CD14-positive monocyte (primary cell): ENCODE data around the gene TMEM171. TPM values are rescaled to one million over a fixed set of nuclear protein-coding genes. Genes with fewer than 3 reads are reported as not detected.

ENCODE experiments used
- DNase-seq, 3 donors: peaks; one replicate each; pipeline ENCODE4 v3.0.0-alpha.2; 2011 to 2022
- H2AFZ ChIP-seq: 2 replicates; pipeline ENCODE4 v1.6.0; 2012; ENCODE audit warnings: mild to moderate bottlenecking, low read depth, low read length, inconsistent platforms; ENCODE audit not compliant: insufficient read depth, poor library complexity, severe bottlenecking
- H3K27ac ChIP-seq, 2 donors: 1 replicate in 1 of 2; 2 replicates in 1 of 2; pipeline ENCODE4 v1.5.1; 2012 to 2013; ENCODE audit warnings: low read length in 2 of 2, control low read depth in 1 of 2, inconsistent platforms in 1 of 2, low read depth in 1 of 2, mild to moderate bottlenecking in 1 of 2
- H3K27me3 ChIP-seq, 2 donors: one replicate each; pipeline versions ENCODE4 v1.6.0 to v1.6.1; 2011 to 2013; ENCODE audit warnings: low read length in 2 of 2; ENCODE audit not compliant: control insufficient read depth in 2 of 2, insufficient read depth in 2 of 2
- H3K36me3 ChIP-seq, 2 donors: replicated peaks in 1 of 2; 1 replicate in 1 of 2; 2 replicates in 1 of 2; pipeline versions ENCODE4 v1.5.1 to v1.6.1; 2012 to 2013; ENCODE audit warnings: low read length in 2 of 2, control low read depth in 1 of 2, inconsistent platforms in 1 of 2, mild to moderate bottlenecking in 1 of 2; ENCODE audit not compliant: insufficient read depth in 2 of 2, control insufficient read depth in 1 of 2
- H3K4me1 ChIP-seq, 2 donors: 1 replicate in 1 of 2; 2 replicates in 1 of 2; pipeline versions ENCODE4 v1.5.1 to v1.6.1; 2012 to 2013; ENCODE audit warnings: low read length in 2 of 2, control low read depth in 1 of 2, inconsistent platforms in 1 of 2, mild to moderate bottlenecking in 1 of 2, moderate library complexity in 1 of 2; ENCODE audit not compliant: insufficient read depth in 2 of 2, control insufficient read depth in 1 of 2
- H3K4me2 ChIP-seq: replicated peaks from 2 replicates; pipeline ENCODE3; 2012; ENCODE audit warnings: low read length, moderate library complexity, mild to moderate bottlenecking; ENCODE audit not compliant: poor library complexity, severe bottlenecking; ENCODE audit errors: extremely low read depth
- H3K4me3 ChIP-seq, 3 experiments: fragments of 200-600 bp in 1 of 3; sonication (generic) in 1 of 3; replicated peaks in 1 of 3; 1 replicate in 2 of 3; 2 replicates in 1 of 3; pipeline ENCODE4 v1.5.1; 2011 to 2013; ENCODE audit warnings: low read length in 3 of 3, mild to moderate bottlenecking in 3 of 3, control low read depth in 2 of 3, low read depth in 2 of 3, inconsistent platforms in 1 of 3, moderate library complexity in 1 of 3
- H3K79me2 ChIP-seq: 2 replicates; pipeline ENCODE4 v1.6.0; 2012; ENCODE audit warnings: mild to moderate bottlenecking, control low read depth, inconsistent platforms, low read length, moderate library complexity; ENCODE audit not compliant: insufficient read depth
- H3K9ac ChIP-seq: 2 replicates; pipeline ENCODE4 v1.6.0; 2017; ENCODE audit warnings: low read length, mild to moderate bottlenecking; ENCODE audit not compliant: insufficient read depth, poor library complexity, severe bottlenecking
- H3K9me3 ChIP-seq, 2 donors: replicated peaks in 1 of 2; 1 replicate in 1 of 2; 2 replicates in 1 of 2; pipeline versions ENCODE4 v1.5.1 to v1.6.1; 2012 to 2013; ENCODE audit warnings: low read length in 2 of 2, control low read depth in 1 of 2; ENCODE audit not compliant: control insufficient read depth in 1 of 2, insufficient read depth in 1 of 2
- H4K20me1 ChIP-seq: 2 replicates; pipeline ENCODE4 v1.6.0; 2012; ENCODE audit warnings: mild to moderate bottlenecking, low read length, control low read depth, moderate library complexity; ENCODE audit not compliant: insufficient read depth
- H3K27ac Mint-ChIP-seq, 7 donors: one replicate each; pipeline ENCODE4 v1.8.0; 2020; ENCODE audit warnings: mild to moderate bottlenecking in 7 of 7, mixed read lengths in 7 of 7, moderate library complexity in 6 of 7, inconsistent platforms in 2 of 7
- H3K27me3 Mint-ChIP-seq, 3 donors: one replicate each; pipeline ENCODE4 v1.8.0; 2021 to 2022; ENCODE audit warnings: low read depth in 3 of 3, mild to moderate bottlenecking in 3 of 3, mixed read lengths in 3 of 3, moderate library complexity in 3 of 3, inconsistent platforms in 1 of 3
- H3K36me3 Mint-ChIP-seq, 2 donors: one replicate each; pipeline ENCODE4 v1.8.0; 2020; ENCODE audit warnings: mixed read lengths in 2 of 2, inconsistent platforms in 1 of 2, mild to moderate bottlenecking in 1 of 2
- H3K4me1 Mint-ChIP-seq: one replicate; pipeline ENCODE4 v1.8.0; 2020; ENCODE audit warnings: mild to moderate bottlenecking, mixed read lengths
- H3K4me3 Mint-ChIP-seq, 2 donors: one replicate each; pipeline ENCODE4 v1.8.0; 2020; ENCODE audit warnings: mild to moderate bottlenecking in 2 of 2, mixed read lengths in 2 of 2, moderate library complexity in 1 of 2
- H3K9me3 Mint-ChIP-seq, 7 donors: one replicate each; pipeline ENCODE4 v1.8.0; 2020 to 2022; ENCODE audit warnings: mixed read lengths in 7 of 7, mild to moderate bottlenecking in 6 of 7, moderate library complexity in 6 of 7, inconsistent platforms in 2 of 7
- CTCF ChIP-seq: fragments of 200-600 bp; IDR thresholded peaks from one replicate; pipeline ENCODE4 v1.8.0; 2022; ENCODE audit warnings: antibody characterized with exemption, mild to moderate bottlenecking
- WGBS: methylation state at CpG from one replicate; pipeline ENCODE4 v1.1.5; 2013; ENCODE audit warnings: missing lambda C conversion rate; ENCODE audit not compliant: insufficient coverage; 5-methylcytosine and 5-hydroxymethylcytosine counted together
- intact Hi-C, 2 donors: fragments of 100-400 bp; cut with micrococcal nuclease; formaldehyde crosslinking; loops; one replicate each; pipeline versions ENCODE4 v1.15.0 to v1.15.1; 2023
- polyA plus RNA-seq, 3 donors: library from polyadenylated mRNA; depleted of rRNA in 1 of 3; unstranded in 2 of 3; stranded (reverse) in 1 of 3; fragments of 300-500 nt in 2 of 3; fragments of >200 nt in 1 of 3; fragmentation: Illumina TruSeq in 2 of 3; gene quantifications; 1 replicate in 2 of 3; 2 replicates in 1 of 3; pipeline ENCODE4 v1.2.3, GENCODE V29; 2012 to 2021

Gene TMEM171
- polyA plus RNA-seq, 3 donors: not detected

DNA sequence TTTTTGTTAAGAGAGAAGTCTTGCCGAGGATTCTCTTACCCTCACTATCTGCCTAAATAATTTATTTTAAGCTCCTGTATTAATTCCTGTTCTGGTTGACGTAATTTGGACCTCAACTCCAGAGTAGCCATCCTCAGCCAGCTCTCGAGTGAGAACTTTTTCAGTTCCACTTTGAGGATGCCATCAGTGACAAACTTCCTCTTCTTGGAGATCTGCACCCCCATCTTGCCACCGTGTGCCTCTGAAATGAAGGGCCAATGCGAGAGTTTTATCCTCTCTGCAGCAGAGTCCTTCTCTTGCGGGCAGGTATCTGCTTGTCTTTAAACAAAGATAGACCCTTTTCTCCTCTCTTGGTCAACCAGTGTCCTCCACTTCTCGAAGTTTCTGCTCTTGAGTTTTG lies 33.1 kb downstream of the TMEM171 start:
- no peaks in the 10 kb centered on the region for H3K79me2 ChIP-seq
- no peaks in the 10 kb centered on the region for H3K4me1 ChIP-seq
- intact Hi-C loops: no loop called here
- peaks cover 50 to 96% of the 10 kb centered on the region in 2 donors for H3K27me3 ChIP-seq
- Mint-ChIP-seq H3K4me3 (no peak overlapping the region), H3K27ac (peak overlapping the region in 1 of 7 donors; percentile 36), H3K36me3 (no peaks in the 10 kb centered on the region), H3K27me3 (peaks cover 81 to 91% (median 83%) of the 10 kb centered on the region in 3 donors), H3K4me1 (peaks cover 3% of the 10 kb centered on the region), H3K9me3 (peaks cover 0 to 3% (median 0%) of the 10 kb centered on the region in 7 donors)
- H3K4me2 ChIP-seq: no peak overlapping the region
- no peak overlapping the region for H3K4me3 ChIP-seq
- no peak overlapping the region for H2AFZ ChIP-seq
- no peaks in the 10 kb centered on the region for H3K36me3 ChIP-seq
- no peak for TF ChIP-seq CTCF
- WGBS: 38% methylated on average over 3 of the region's 7 CpGs
- DNase-seq: no peak
- no peaks in the 10 kb centered on the region for H4K20me1 ChIP-seq
- H3K9me3 ChIP-seq: no peaks in the 10 kb centered on the region
- no peak overlapping the region for H3K9ac ChIP-seq
- H3K27ac ChIP-seq: no peak overlapping the region

- no CpG with 5 or more reads among the region's 5 CpGs for WGBS
- DNase-seq: no peak
- intact Hi-C loops: no loop called here
- Histone ChIP-seq H3K27ac (no peak overlapping the region), H3K79me2 (no peaks in the 10 kb centered on the region), H2AFZ (no peak overlapping the region), H3K4me3 (no peak overlapping the region), H3K4me1 (no peaks in the 10 kb centered on the region), H3K4me2 (no peak overlapping the region), H3K9me3 (no peaks in the 10 kb centered on the region), H3K36me3 (no peaks in the 10 kb centered on the region), H3K9ac (no peak overlapping the region), H4K20me1 (no peaks in the 10 kb centered on the region), H3K27me3 (peaks cover 59 to 96% of the 10 kb centered on the region in 2 donors)
- H3K36me3 Mint-ChIP-seq: no peaks in the 10 kb centered on the region
- no peak overlapping the region for H3K27ac Mint-ChIP-seq
- H3K27me3 Mint-ChIP-seq: peaks cover 80 to 93% (median 85%) of the 10 kb centered on the region in 3 donors
- peaks cover 0 to 3% (median 0%) of the 10 kb centered on the region in 7 donors for H3K9me3 Mint-ChIP-seq
- H3K4me3 Mint-ChIP-seq: peak overlapping the region in 1 of 2 donors; percentile 69
- TF ChIP-seq CTCF: no peak
- peaks cover 3% of the 10 kb centered on the region for H3K4me1 Mint-ChIP-seq
Measured at GRCh38 chr5:73154208-73155006, 34.0 kb downstream of the TMEM171 start.
